RWPE1 (cell line): Measurements from ENCODE around the gene VWA8.

Experiments
- CTCF ChIA-PET: fragments of 350-600 bp; sonication (Branson Sonifier 250); formaldehyde crosslinking; extraction: SDS; loops from one replicate; lab custom pipeline; 2021; lab: Yijun Ruan, JAX
- POLR2A ChIA-PET: fragments of 400-600 bp; formaldehyde crosslinking; extraction: SDS; loops from one replicate; lab custom pipeline; 2020; ENCODE audit warnings: antibody characterized with exemption; ENCODE audit not compliant: low non-redundant PET; lab: Yijun Ruan, JAX
- DNase-seq: peaks from one replicate; pipeline ENCODE4 v3.0.0; 2012; ENCODE audit warnings: low spot score
- H3K27ac ChIP-seq: fragments of 450-650 bp; 2 replicates; pipeline ENCODE4 v1.5.1; 2017
- TF ChIP-seq, protein P1 (sequence below): fragments of 450-650 bp; conservative IDR thresholded peaks from 2 replicates; pipeline ENCODE4 v1.5.1; 2017; ENCODE audit warnings: low read depth, mild to moderate bottlenecking

The VWA8 gene

GRCh38 chr13:41720839-41721561, 239.9 kb downstream of the VWA8 start:
- no peak overlapping the region for H3K27ac ChIP-seq
- POLR2A ChIA-PET = no interaction called here
- peak; percentile 26 for DNase-seq
- CTCF ChIA-PET = interaction anchor here (0.7 to 0.8 kb wide), 2 partner anchors 13 to 70 kb away, joined by 4 to 5 read pairs; no protein-coding TSS in a partner anchor
- TF ChIP-seq, protein P1, sequence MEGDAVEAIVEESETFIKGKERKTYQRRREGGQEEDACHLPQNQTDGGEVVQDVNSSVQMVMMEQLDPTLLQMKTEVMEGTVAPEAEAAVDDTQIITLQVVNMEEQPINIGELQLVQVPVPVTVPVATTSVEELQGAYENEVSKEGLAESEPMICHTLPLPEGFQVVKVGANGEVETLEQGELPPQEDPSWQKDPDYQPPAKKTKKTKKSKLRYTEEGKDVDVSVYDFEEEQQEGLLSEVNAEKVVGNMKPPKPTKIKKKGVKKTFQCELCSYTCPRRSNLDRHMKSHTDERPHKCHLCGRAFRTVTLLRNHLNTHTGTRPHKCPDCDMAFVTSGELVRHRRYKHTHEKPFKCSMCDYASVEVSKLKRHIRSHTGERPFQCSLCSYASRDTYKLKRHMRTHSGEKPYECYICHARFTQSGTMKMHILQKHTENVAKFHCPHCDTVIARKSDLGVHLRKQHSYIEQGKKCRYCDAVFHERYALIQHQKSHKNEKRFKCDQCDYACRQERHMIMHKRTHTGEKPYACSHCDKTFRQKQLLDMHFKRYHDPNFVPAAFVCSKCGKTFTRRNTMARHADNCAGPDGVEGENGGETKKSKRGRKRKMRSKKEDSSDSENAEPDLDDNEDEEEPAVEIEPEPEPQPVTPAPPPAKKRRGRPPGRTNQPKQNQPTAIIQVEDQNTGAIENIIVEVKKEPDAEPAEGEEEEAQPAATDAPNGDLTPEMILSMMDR = no peak

DNA sequence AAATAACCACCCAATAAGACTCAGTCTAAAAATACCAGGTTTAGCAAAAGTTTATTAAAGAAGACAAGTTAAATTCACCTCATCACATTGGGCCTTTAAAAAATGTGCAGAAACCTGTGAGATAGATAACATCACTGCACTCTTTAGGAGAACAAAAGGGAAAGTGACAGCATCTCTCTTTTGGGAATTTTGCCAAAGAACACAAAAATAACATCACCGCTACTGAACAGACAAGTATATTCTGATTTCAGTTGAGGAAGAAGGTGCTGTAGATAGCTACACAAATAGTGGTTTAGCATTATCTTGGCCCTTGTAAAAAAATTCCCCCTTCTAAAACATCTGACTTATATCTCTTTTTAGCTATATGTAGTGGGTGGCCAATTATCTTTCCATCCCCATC, 244.7 kb downstream of the VWA8 start:
- DNase-seq = no peak
- CTCF ChIA-PET = interaction anchor here (0.5 kb wide), 1 partner anchor 28 kb away, joined by 3 read pairs; no protein-coding TSS in a partner anchor
- POLR2A ChIA-PET = no interaction called here

DNA sequence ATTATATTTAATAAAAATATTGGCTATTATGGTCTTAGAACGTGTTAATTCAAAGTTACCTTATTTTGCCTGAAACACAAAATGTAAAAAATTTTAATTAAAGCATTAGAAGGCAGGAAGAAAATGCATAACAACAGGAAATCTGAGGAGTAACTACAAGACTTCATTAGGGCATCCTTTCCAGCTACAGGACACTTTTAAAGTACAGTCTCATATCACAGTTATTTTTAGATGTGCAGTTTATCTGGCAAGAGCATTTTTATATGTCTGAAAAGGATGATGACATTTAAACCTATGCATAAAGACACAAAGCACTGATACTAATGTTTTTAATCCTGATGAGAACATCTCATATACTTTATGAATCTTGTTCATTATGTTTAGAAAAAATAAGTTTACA, 247.5 kb downstream of the VWA8 start:
- ChIA-PET CTCF (interaction anchor here (1.0 kb wide), 1 partner anchor 398 kb away, joined by 3 read pairs; no protein-coding TSS in a partner anchor), POLR2A (no interaction called here)
- TF ChIP-seq, protein P1 = no peak
- H3K27ac ChIP-seq = no peak overlapping the region
- DNase-seq = no peak

More for the DNA sequence above, 244.7 kb downstream of the VWA8 start:
- no peak overlapping the region for H3K27ac ChIP-seq
- TF ChIP-seq, protein P1 = no peak

GRCh38 chr13:41710771-41711170, 250.1 kb downstream of the VWA8 start:
- TF ChIP-seq, protein P1 = no peak
- ChIA-PET CTCF (interaction anchor here (0.6 kb wide), 1 partner anchor 19 kb away, joined by 4 read pairs; no protein-coding TSS in a partner anchor), POLR2A (no interaction called here)
- H3K27ac ChIP-seq = no peak overlapping the region
- DNase-seq = no peak

- CTCF ChIA-PET = interaction anchor here (0.6 kb wide), 1 partner anchor 61 kb away, joined by 3 read pairs; no protein-coding TSS in a partner anchor
- no peak overlapping the region for H3K27ac ChIP-seq
- POLR2A ChIA-PET = no interaction called here
- DNase-seq = no peak
- TF ChIP-seq, protein P1 = no peak
Observed at GRCh38 chr13:41709511-41709910, 251.4 kb downstream of the VWA8 start.

- TF ChIP-seq, protein P1 = no peak
- H3K27ac ChIP-seq = no peak overlapping the region
- CTCF ChIA-PET = no interaction called here
- no peak for DNase-seq
- POLR2A ChIA-PET = no interaction called here
Observed at GRCh38 chr13:41708713-41709112, 252.2 kb downstream of the VWA8 start.
